ENCODE results near the gene ATG9A.
"Not testable (repeated sequence)": the region's sequence is repeated elsewhere in the genome, so short reads cannot be mapped to it uniquely, and the experiment has no call there.

Gene ATG9A

DNA sequence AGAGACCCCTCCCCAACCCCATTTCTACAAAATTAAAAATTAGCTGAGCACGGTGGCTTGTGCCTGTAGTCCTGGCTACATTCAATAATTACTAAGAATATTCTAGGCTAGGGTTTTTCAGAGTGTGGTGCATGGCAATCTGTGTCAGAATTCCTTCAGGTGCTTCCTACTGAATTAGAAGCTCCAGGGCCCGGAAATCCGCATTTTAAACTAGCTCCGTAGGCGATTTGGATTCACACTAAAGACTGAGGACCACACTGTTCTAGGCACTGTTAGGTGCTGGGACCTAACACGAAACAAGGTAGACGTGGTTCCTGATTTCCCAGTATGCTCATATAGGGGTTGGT is 23.5 kb downstream of the ATG9A start:
- DNase-seq = no peak

DNA sequence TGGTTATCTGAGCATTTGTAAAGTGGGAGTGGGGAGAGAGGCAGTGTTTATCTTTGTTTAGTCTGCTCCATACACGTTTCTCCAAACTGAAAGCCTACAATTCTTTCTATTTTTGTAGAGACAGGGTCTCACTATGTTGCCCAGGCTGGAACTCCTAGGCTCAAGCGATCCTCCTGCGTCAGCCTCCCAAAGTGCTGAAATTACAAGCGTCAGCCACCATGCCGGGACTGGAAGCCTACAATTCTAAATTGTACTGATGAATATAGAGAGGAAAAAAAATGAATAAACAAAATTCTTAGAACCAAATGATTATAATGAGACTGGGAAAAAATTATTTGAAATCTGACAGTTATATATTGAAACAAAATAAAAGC is 24.3 kb downstream of the ATG9A start:
- DNase-seq = no peak

DNA sequence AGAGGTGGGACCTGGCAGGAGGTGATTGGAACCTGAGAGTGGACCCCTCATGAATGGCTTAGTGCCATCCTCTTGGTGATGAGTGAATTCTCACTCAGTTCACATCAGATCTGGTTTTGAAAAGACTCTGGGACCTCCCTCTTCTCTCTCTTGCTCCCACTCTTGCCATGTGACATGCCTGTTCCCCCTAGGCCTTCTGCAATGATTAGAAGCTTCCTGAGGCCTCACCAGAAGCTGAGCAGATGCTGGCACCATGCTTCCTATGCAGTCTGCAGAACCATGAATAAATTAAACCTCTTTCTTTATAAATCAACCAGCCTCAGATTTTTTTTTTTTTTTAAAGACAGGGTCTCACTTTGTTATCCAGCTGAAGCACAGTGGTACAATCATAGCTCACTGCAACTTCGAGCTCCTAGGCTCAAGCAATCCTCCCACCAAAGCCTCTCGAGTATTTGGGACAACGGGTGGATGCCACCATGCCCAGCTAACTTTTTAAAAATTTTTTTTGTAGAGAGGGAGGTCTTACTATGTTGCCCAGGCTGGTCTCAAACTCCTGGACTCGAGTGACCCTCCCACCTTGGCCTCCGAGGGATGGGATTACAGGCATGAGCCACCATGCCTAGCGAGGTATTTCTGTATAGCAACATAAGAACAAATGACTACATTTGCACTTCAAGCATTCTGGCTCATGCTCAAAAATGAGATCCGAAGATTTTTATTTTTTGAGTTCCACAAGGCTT is 24.8 kb downstream of the ATG9A start:
- DNase-seq = no peak

DNA sequence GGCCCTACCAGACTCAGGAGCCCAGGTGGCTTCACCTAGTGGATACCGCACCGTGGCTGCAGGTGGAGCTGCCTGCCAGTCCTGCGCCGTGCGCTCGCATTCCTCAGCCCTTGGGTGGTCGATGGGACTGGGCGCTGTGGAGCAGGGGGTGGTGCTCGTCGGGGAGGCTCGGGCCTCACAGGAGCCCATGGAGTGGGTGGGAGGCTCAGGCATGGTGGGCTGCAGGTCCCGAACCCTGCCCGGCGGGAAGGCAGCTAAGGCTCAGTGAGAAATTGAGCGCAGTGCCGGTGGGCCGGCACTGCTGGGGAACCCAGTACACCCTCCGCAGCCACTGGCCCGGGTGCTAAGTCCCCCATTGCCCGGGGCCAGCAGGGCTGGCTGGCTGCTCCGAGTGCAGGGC is 28.1 kb downstream of the ATG9A start:
- not testable (repeated sequence) for DNase-seq

DNA sequence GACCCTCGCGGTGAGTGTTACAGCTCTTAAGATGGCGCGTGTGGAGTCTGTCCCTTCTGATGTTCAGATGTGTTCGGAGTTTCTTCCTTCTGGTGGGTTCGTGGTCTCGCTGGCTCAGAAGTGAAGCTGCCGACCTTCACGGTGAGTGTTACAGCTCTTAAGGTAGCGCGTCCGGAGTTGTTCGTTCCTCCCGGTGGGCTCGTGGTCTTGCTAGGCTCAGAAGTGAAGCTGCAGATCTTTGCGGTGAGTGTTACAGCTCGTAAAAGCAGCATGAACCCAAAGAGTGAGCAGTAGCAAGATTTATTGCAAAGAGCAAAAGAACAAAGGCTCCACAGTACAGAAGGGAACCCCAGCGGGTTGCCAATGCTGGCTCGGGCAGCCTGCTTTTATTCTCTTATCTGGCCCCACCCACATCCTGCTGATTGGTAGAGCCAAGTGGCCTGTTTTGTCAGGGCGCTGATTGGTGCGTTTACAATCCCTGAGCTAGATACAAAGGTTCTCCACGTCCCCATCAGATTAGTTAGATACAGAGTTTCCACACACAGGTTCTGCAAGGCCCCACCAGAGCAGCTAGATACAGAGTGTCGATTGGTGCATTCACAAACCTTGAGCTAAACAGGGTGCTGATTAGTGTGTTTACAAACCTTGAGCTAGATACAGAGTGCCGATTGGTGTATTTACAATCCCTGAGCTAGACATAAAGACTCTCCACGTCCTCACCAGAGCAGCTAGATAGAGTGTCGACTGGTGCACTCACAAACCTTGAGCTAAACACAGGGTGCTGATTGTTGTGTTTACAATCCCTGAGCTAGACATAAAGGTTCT is 28.7 kb downstream of the ATG9A start:
- peak in 2 of 5 experiments; percentile 41 to 42 for DNase-seq

DNA sequence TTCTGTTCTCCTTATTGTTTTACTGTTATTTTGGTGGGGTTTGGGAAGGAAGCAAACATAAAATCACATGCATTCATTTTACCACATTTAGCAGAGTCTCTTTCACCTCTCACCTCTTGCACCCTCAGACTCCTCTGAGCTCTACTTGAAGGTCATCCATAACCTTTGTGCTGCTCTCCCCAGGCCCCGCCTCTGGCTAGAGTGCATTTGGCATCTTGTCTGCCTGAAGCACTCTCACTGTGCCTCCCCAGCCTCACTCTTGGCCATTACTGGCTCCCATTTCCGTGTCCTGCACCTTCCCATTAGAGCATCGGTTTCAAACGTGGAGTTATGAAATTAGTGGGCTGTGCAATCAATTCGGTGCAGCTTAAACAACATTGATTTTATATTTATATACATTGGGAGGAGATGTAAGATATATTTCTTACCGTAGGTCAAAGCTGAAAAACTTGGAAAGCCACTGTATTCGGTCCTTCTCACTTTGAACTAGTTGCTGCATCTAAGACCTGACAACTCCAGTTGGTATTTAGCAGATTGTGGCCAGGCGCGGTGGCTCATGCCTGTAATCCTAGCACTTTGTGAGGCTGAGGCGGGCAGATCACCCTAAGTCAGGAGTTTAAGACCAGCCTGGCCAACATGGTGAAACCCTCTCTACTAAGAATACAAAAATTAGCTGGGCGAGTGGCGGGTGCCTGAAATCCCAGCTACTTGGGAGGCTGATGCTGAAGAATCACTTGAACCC is 29.8 kb downstream of the ATG9A start:
- no peak for DNase-seq

DNA sequence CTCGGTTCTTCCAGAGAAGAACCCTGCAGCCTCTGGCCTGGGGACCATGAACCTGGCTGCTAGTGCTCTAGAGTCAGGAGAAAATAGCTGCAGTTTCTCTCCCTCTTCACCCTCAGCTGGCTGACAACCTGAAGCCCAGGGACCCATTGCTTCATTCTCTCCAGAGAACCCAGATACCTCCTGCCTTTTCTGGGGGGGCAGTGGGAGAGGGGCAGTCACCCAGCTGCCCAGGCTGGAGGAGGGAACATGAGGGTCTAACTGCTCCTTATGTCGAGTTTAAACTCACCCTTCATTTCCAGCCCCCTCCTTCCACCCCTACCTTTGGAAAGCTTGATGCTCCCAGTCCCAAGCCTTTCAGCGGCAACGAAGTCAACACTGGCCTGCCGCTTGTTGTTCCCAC is 30.5 kb downstream of the ATG9A start:
- DNase-seq = no peak

DNA sequence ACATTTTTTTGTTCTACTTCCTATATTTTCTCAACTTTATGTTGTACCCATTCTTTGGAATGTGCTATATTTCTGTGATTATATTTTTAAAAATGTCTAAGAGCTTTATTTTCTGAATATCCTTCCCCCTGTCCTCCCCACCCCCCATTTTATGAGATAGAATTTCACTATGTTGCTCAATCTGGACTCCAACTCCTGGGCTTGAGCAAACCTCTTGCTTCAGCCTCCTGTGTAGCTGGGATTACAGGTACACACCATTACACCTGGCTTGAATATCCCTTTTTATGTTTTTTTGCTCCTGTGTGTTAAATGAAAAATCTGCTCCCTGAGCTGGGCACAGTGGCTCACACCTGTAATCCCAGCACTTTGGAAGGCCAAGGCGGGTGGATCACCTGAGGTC is 32.0 kb downstream of the ATG9A start:
- DNase-seq = no peak

DNA sequence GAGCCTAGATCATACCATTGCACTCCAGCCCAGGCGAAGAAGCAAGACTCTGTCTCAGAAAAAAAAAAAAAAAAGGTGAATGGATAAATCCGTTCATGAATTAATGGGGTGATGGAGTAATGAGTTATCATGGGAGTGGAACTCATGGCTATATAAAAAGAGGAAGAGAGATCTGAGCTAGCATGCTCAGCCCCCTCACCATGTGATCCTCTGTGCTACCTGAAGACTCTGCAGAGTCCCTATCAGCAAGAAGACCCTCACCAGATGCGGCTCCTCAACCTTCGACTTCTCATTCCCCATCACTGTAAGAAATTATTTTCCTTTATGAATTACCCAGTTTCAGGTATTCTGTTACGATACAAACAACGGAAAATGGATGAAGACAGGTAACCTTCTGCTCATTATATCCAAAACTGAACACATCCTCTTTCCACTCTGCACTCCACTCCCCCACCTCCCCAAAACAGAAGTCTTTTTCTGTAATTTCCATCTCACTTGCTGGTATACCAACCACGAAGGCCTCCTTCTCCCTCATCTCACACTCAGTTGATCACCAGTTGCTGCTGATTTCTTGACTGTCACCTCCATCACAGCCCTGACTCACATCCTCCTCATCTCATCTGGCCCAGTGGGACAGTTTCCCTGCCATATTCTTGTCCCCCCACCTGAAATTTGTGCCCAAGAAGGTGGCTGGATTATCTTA is 42.5 kb downstream of the ATG9A start:
- DNase-seq = no peak

DNA sequence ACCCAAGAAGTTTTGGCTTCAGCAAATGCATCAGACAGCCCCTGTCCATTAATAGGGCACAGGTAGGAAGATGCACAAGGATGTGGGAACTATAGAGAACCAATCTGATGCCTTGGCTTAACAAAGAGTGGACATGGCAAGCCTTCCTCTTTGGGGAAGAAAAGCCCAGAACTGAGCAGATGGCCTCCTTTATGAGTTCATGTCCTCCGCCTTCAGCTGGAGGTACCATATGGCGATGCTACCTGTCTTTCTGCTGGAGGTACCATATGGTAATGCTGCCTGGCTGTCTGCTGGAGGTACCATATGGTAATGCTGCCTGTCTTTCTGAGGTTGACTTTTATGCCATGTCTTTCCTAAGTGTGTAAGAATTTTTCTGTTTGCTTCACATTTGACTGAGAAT is 45.3 kb downstream of the ATG9A start:
- DNase-seq = no peak

DNA sequence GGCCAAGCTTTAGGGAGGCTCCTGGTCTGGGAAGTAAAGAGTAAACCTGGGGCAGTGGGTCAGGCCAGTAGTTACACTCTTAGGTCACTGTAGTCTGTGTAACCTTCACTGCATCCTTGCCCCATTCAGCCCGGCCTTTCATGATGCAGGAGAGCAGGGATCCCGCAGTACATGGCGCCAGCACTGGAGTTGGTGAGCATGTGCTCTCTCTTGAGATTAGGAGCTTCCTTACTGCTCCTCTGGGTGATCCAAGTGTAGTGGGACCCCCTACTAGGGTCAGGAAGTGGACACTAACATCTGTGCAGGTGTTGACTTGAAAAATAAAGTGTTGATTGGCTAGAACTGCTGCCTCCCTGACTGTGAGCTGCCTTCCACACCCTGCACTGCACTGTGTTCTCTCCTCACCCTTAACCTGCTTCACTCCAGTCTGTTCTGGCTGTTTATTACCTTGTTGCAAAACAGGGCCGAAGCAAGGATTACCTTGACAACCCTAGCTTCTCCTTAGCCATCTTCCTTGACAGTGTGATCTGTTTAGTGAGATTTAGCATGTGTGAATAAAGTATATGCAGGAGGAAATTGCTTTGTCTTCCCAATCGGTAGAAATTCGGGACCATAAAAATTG is 46.2 kb downstream of the ATG9A start:
- no peak for DNase-seq

DNA sequence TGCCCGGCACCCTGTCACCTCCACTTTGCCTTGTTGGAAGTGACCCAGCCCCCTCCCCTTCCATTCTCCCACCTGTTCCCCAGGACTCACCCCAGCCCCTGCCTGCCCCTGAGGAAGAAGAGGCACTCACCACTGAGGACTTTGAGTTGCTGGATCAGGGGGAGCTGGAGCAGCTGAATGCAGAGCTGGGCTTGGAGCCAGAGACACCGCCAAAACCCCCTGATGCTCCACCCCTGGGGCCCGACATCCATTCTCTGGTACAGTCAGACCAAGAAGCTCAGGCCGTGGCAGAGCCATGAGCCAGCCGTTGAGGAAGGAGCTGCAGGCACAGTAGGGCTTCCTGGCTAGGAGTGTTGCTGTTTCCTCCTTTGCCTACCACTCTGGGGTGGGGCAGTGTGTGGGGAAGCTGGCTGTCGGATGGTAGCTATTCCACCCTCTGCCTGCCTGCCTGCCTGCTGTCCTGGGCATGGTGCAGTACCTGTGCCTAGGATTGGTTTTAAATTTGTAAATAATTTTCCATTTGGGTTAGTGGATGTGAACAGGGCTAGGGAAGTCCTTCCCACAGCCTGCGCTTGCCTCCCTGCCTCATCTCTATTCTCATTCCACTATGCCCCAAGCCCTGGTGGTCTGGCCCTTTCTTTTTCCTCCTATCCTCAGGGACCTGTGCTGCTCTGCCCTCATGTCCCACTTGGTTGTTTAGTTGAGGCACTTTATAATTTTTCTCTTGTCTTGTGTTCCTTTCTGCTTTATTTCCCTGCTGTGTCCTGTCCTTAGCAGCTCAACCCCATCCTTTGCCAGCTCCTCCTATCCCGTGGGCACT is 46.9 kb downstream of the ATG9A start:
- no peak for DNase-seq

DNA sequence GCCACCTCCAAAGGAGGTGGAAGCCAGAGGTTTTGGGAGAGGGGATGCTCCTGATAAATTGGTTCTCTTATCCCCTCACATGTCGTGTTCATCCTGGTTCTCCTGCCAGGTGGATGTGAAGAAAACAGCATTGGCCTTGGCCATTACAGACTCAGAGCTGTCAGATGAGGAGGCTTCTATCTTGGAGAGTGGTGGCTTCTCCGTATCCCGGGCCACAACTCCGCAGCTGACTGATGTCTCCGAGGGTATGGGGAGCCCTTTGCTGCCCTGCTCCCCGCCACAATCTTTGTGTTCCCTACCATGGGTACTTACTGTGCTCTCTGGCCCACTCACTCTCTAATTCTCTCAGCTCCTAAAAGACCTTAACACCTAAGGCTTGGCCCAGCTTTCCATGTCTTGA is 47.9 kb downstream of the ATG9A start:
- no peak for DNase-seq

DNA sequence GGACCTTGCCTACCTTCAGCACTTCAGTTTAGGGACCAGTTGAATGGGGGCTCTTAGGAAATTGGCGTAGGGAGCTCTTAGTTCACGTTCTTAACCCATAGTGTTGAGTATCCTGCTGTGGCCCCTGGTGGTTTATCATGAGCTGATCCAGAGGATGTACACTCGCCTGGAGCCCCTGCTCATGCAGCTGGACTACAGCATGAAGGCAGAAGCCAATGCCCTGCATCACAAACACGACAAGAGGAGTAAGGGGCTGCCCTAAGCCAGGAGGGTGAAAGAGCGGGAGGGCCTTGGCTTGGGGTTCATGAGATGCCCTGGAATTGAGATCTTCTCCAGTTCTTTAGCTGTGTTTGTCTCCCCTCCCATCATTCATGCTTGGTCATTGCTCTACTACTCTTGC is 48.5 kb downstream of the ATG9A start:
- no peak for DNase-seq

DNA sequence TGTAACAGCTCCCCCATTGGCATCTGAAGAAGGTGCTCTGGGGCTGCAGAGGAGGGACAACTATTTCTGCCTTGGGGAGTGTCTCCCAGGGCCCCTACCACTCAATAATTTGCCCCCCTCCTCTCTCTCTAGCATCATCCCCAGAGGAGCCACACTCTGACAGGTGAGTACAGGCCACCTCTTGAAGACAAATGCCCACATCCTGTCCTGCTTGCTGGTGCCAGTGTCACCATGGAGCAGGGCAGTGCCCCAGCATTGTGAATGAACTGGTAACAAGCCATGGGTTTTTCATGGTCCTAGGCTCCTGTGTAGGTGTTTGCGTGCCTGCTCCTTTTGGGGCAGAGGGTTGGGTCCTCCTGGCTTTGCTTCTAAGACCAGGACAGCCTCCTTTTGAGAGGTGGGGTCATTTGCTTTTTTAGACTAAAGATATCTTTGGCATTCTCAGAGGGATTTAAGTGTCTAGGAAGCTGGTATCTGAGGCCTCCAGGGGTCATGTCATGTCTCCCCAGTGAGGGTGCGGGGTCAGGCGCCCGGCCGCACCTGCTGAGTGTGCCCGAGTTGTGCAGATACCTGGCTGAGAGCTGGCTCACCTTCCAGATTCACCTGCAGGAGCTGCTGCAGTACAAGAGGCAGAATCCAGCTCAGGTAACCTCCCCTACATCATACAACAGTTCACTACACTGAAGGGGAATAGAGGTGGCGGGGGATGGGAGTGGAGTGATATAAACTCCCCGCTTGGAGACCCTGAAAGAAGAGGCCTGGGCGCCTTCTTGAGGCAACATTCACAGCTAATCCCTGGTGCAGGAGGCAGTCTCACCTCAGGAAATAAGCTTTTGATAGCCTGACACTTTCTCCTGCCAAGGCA is 49.6 kb downstream of the ATG9A start:
- no peak for DNase-seq

DNA sequence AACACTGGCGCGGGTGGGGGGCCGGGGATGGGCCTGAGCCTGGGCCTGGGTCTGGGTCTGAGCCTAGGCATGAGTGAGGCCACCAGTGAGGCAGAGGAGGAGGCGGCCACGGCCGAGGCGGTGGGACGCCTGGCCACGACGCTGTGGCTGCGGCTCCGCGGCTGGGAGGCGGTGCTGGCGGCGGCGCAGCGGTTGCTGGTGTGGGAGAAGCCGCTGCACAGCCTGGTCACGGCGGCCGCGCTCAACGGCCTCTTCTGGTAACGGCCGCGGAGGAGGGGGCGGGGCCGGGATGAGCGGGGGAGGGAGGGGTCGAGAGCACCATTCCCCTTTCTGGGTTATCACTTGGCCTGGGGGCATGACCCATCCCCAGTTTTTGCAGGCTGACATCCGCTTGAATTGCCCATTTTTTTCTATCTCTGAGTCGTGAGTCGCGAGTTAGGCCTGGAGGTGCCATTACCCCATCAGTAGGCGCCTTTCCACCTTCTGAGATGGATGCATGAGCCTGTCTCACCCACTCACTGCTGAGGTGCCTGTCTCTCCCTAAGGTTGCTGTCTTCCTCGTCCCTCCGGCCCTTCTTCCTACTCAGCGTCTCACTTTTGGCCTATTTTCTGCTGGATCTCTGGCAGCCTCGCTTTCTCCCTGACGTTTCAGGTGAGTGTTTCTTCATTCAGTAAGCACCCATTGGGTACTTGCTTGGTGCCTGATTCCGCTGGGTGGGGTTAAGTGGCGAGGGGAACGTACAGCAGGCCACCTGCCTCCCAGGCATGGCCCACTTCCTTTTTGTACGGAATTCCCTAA is 50.9 kb downstream of the ATG9A start:
- DNase-seq = peak in 2 of 5 experiments; percentile 25 to 57

DNA sequence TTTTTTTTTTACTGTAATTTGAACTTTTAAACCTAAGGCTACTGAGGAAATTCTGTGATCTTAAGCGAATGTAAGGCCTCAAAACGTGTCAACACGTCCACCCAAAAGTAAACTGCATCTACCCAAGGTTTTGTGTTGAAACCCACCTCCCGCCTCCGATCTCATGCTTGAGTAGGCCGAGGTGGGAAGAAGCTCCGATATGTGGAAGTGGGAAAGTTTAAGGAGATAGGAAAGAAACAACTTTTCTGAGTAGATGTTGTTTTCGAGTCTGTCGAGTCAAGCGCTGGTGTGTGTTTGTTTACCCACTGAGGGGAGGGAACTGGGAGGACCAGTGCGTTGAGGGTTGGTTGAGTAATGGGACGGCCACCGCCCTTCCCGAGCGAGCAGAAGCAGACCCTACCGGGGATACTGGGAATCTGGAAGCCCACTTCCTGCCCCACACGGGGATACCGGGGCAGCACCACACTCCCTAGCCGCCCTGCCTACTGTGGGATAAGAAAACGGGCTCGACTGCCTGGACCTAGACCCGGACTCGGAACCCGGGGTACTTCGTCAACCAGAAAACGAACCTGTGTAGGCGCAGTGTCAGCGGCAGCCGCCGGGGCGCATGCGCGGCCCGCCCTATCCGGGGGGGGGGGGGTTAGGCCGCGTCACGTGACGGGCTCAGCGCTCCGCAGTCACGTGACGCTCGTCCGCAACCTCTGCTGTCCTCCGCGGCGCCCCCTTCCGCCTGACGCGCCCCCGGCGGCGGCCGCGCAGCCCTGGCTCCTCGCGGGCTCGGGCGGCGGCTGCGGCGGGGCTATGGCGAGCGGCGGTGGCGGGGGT is 51.7 kb downstream of the ATG9A start, which contains the start of gene RETREG2:
RETREG2 (plus strand) TSS at position 724 of the 825 bp plus-strand sequence; CDS start at position 802, 78 bp downstream.
- DNase-seq = peak; percentile 58 to 96 (median 75)

DNA sequence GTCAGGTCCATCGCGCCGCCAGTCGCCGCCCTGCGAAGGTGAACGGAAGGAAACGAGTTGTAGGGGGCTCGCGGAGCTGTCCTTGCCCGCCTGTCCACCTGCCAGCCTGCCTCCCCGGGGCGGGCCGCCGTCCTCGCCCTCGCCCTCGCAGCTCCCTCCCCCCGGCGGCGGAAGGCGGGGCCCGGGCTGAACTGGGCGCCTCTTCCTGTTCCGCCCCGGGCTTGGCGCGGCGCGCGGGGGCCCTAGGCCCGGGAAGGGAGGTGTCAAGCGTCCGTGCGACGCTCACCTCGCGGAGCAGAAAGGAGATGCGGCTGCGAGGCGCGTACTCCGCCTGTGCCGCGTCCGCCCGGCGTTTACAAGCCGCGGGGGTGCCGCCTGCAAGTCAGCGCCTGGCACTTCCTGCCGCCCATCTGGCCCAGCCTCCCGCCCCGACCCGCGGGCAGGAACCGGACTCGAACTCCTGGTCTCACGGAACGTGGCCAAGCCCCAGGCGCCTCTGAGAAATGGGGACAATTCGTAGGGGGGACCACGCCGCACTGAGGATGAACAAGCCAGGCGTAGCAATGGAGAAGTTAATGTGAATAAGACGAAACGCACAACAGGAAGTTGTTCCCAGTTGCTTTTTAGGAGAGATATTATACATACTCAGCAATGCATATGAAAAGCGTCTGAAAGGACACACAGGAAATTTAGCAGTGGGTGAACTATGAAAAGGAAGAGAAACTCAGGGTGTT is 52.5 kb downstream of the ATG9A start, which contains the start of gene CNPPD1:
CNPPD1 (minus strand) TSS at position 108 of the 734 bp plus-strand sequence; CDS start at position 11, 97 bp downstream.
- peak; percentile 71 to 97 (median 83) for DNase-seq

All from T-helper 2 cell (primary cell).